ENCODE data around the gene EFNA4.

- TF ChIP-seq POLR2AphosphoS5 (IDR thresholded peaks at IDR 0.05; ENCODE audit: low read depth, low read length) (no peak), TAF1 (IDR thresholded peaks at IDR 0.05; ENCODE audit: borderline replicate concordance, insufficient read depth, low read length) (no peak), SIN3A (IDR thresholded peaks at IDR 0.05; ENCODE audit: borderline replicate concordance, insufficient read depth, low read length) (no peak), REST (IDR thresholded peaks at IDR 0.05; ENCODE audit: insufficient read depth in 1 of 2, low read depth in 2 of 2, low read length in 2 of 2) (no peak), FOXP2 (optimal IDR thresholded peaks at IDR 0.05; ENCODE audit: borderline replicate concordance, extremely low read depth, extremely low read length, insufficient read depth) (no peak)
Measured at GRCh38 chr1:155048449-155049334, 14.8 kb upstream of the EFNA4 start.

Data from PFSK-1 (cell line).